Ovary (tissue), 3 donors: ENCODE data around the gene F5.

Source experiments
- CTCF ChIP-seq, 3 donors: fragments of 450-650 bp in 2 of 3; fragments of 200-600 bp in 1 of 3; IDR thresholded peaks; one replicate each; pipeline versions ENCODE4 v1.5.1 to v1.8.0; 2016 to 2022; ENCODE audit warnings: antibody characterized with exemption in 3 of 3, mild to moderate bottlenecking in 1 of 3
- POLR2A ChIP-seq: fragments of 450-650 bp; IDR thresholded peaks from one replicate; pipeline ENCODE4 v1.6.1; 2017; ENCODE audit warnings: antibody characterized with exemption, mild to moderate bottlenecking, moderate library complexity
- donor health status: DM: no; HTN: no; CAD: no.

DNA sequence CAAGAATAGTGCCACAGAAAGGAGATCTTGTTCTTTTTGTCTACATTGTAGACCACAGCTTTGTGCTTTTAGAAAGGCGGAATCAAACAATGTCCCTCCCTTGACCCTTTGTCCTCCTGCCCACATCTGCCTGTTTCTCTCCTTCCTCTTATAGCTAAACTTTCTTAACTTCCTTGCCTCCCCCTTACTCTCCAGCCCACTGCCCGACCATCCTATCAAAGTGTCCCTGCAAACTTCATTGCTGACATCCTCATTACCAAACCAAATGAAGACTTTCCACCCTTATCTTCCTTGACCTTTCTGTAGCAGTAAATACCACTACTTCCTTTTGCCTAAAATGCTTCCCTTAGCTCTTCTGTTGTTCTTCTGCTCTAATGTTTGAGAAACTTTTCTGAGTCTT lies 38.6 kb upstream of the F5 start:
- TF ChIP-seq CTCF (IDR thresholded peaks at IDR 0.05) (no peak), POLR2A (no peak)
